MM.1S (cell line): Measurements from ENCODE around the gene STRN3.

ENCODE experiments used
- DNase-seq: peaks from one replicate; pipeline ENCODE4 v3.0.0-alpha.2; 2015
- H2AFZ ChIP-seq: fragments of 300-600 bp; sonication (generic); 2 replicates; pipeline ENCODE4 v1.6.0; 2016; ENCODE audit warnings: antibody characterized with exemption, low read length
- H3F3A ChIP-seq: fragments of 300-600 bp; sonication (generic); 2 replicates; pipeline ENCODE4 v1.6.1; 2016; ENCODE audit warnings: mild to moderate bottlenecking, antibody characterized with exemption, low read length, moderate library complexity, mixed read lengths; ENCODE audit not compliant: insufficient read depth
- H3K27ac ChIP-seq: fragments of 300-600 bp; sonication (generic); 2 replicates; pipeline ENCODE4 v1.5.1; 2016; ENCODE audit warnings: mild to moderate bottlenecking, low read length
- H3K27me3 ChIP-seq: fragments of 300-600 bp; sonication (generic); replicated peaks from 2 replicates; pipeline ENCODE4 v1.6.0; 2016; ENCODE audit warnings: low read length; ENCODE audit not compliant: insufficient read depth
- H3K36me3 ChIP-seq: fragments of 300-600 bp; sonication (generic); replicated peaks from 2 replicates; pipeline ENCODE4 v1.6.1; 2016; ENCODE audit warnings: mild to moderate bottlenecking, low read length, mixed read lengths; ENCODE audit not compliant: insufficient read depth
- H3K4me1 ChIP-seq: fragments of 300-600 bp; sonication (generic); 2 replicates; pipeline ENCODE4 v1.6.1; 2016; ENCODE audit warnings: low read length, mixed read lengths
- H3K4me2 ChIP-seq: fragments of 300-600 bp; sonication (generic); 2 replicates; pipeline ENCODE4 v1.6.0; 2016; ENCODE audit warnings: low read depth, low read length
- H3K4me3 ChIP-seq: fragments of 300-600 bp; sonication (generic); 2 replicates; pipeline ENCODE4 v1.5.1; 2016; ENCODE audit warnings: low read length, mixed read lengths
- H3K79me2 ChIP-seq: fragments of 300-600 bp; sonication (generic); 2 replicates; pipeline ENCODE4 v1.6.1; 2016; ENCODE audit warnings: mixed run types, low read length, mixed read lengths
- H3K9ac ChIP-seq: fragments of 300-600 bp; sonication (generic); 2 replicates; pipeline ENCODE4 v1.6.1; 2016; ENCODE audit warnings: low read length, mixed read lengths
- H3K9me2 ChIP-seq: fragments of 300-600 bp; sonication (generic); replicated peaks from 2 replicates; pipeline ENCODE4 v1.6.1; 2016; ENCODE audit warnings: mild to moderate bottlenecking, low read length, mixed read lengths; ENCODE audit not compliant: insufficient read depth
- H3K9me3 ChIP-seq: fragments of 300-600 bp; sonication (generic); replicated peaks from 2 replicates; pipeline ENCODE4 v1.6.1; 2016; ENCODE audit warnings: mild to moderate bottlenecking, low read length, mixed read lengths; ENCODE audit not compliant: insufficient read depth
- H4K20me1 ChIP-seq: fragments of 300-600 bp; sonication (generic); 2 replicates; pipeline ENCODE4 v1.6.1; 2016; ENCODE audit warnings: mild to moderate bottlenecking, low read length, moderate library complexity, mixed read lengths; ENCODE audit not compliant: insufficient read depth
- EZH2 ChIP-seq: fragments of 300-600 bp; sonication (generic); optimal IDR thresholded peaks from 2 replicates; pipeline ENCODE3; 2017; ENCODE audit warnings: low read depth, mild to moderate bottlenecking, antibody characterized with exemption, low read length, mixed read lengths
- EZH2phosphoT487 ChIP-seq: fragments of 300-600 bp; sonication (generic); IDR thresholded peaks from 2 replicates; pipeline ENCODE4 v1.6.1; 2018; ENCODE audit warnings: antibody characterized with exemption, low read length
- TF ChIP-seq, protein P1 (sequence below): fragments of 300-600 bp; sonication (generic); IDR thresholded peaks from 2 replicates; pipeline ENCODE4 v1.5.1; 2016; ENCODE audit warnings: antibody characterized with exemption, low read length, mixed read lengths

STRN3 gene

DNA sequence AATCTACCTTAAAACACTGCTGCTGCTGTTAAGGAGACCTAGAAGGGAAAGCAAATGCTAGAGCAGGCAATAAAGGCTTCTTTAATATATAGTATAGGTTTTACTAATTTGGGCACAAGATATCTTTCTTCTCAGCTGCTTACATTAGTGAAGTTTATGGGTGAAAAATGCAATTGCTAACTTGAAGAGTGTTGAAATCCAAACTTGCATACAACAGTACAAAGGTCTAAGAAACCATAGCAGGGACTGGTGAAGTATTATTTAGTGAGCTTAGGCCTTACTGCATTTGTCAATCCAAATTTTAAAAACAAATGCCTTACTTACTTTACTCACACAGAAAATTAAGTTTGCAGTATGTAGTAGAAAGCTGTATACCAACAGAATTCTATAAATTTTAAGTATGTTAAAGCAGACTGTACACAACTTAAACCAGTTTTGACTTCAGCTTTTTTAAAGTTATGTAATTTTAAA lies 2.1 kb downstream of the STRN3 start:
- Histone ChIP-seq H3K27me3 (no peaks in the 10 kb centered on the region), H4K20me1 (no peaks in the 10 kb centered on the region), H3K9me2 (no peaks in the 10 kb centered on the region), H3K9ac (no peak overlapping the region; the same call in 1 of the 2 replicates), H3K36me3 (no peaks in the 10 kb centered on the region), H3K4me1 (no peaks in the 10 kb centered on the region), H3F3A (peaks cover 12% of the 10 kb centered on the region), H2AFZ (no peak overlapping the region), H3K79me2 (peaks cover 54% of the 10 kb centered on the region), H3K9me3 (no peaks in the 10 kb centered on the region), H3K27ac (no peak overlapping the region), H3K4me3 (peak overlapping the region; percentile 80; the same call in 1 of the 2 replicates), H3K4me2 (peak overlapping the region; percentile 51; the same call in 1 of the 2 replicates)
- no peak for DNase-seq
- TF ChIP-seq EZH2phosphoT487 (no peak), EZH2 (no peak)
- TF ChIP-seq, protein P1, sequence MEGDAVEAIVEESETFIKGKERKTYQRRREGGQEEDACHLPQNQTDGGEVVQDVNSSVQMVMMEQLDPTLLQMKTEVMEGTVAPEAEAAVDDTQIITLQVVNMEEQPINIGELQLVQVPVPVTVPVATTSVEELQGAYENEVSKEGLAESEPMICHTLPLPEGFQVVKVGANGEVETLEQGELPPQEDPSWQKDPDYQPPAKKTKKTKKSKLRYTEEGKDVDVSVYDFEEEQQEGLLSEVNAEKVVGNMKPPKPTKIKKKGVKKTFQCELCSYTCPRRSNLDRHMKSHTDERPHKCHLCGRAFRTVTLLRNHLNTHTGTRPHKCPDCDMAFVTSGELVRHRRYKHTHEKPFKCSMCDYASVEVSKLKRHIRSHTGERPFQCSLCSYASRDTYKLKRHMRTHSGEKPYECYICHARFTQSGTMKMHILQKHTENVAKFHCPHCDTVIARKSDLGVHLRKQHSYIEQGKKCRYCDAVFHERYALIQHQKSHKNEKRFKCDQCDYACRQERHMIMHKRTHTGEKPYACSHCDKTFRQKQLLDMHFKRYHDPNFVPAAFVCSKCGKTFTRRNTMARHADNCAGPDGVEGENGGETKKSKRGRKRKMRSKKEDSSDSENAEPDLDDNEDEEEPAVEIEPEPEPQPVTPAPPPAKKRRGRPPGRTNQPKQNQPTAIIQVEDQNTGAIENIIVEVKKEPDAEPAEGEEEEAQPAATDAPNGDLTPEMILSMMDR = no peak

DNA sequence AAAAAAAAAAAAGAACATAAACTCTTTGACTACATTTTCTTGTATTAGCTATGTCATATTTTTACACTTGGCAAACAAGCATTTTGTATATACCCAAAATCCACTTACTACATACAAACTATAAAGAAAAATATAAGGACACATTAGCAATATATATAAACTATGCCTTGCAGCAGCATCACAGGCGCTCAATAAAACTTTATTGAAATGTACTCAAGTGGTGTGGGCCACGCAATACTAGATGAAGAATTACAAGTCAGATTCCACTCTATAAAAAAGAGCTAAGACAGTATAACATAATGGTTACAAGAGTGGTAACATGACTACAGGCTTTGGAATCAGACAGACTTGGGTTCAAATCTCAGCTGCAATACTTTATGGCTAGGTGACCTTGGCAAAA lies 3.8 kb downstream of the STRN3 start:
- TF ChIP-seq EZH2 (no peak), EZH2phosphoT487 (no peak)
- TF ChIP-seq, protein P1 = no peak
- no peak overlapping the region for H2AFZ ChIP-seq
- no peaks in the 10 kb centered on the region for H3K36me3 ChIP-seq
- peaks cover 61% of the 10 kb centered on the region for H3K79me2 ChIP-seq
- no peaks in the 10 kb centered on the region for H3K27me3 ChIP-seq
- peaks cover 9% of the 10 kb centered on the region for H3F3A ChIP-seq
- H3K9me3 ChIP-seq = no peaks in the 10 kb centered on the region
- no peak overlapping the region for H3K9ac ChIP-seq
- H3K4me2 ChIP-seq = no peak overlapping the region
- no peak overlapping the region for H3K27ac ChIP-seq
- no peak overlapping the region for H3K4me3 ChIP-seq
- no peak for DNase-seq
- H3K9me2 ChIP-seq = no peaks in the 10 kb centered on the region
- no peaks in the 10 kb centered on the region for H4K20me1 ChIP-seq
- H3K4me1 ChIP-seq = no peaks in the 10 kb centered on the region

DNA sequence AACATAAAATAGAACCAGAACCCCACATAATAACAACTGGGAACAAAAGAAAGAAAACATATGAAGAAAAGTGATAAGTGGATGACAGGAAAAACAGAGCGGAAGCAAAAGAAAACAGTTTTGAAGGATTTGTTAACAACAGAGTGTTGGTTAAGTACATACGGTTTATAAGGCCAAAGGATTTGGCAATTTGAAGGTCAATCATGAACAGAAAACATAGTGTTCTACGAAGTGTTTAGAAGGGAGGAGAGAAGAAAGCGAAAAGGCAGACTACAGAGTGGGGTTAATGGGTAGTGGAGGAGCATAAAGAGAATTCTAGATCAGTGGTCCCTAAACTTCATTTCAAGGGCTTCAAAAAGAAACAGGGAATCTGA lies 4.6 kb downstream of the STRN3 start:
- no peak for DNase-seq
- Histone ChIP-seq H3K9me3 (no peaks in the 10 kb centered on the region), H3K79me2 (peaks cover 61% of the 10 kb centered on the region), H3K36me3 (no peaks in the 10 kb centered on the region), H3K4me1 (no peaks in the 10 kb centered on the region), H3K4me3 (no peak overlapping the region), H3K9ac (no peak overlapping the region), H3F3A (peaks cover under 1% of the 10 kb centered on the region; the same call in 1 of the 2 replicates), H3K4me2 (no peak overlapping the region), H2AFZ (no peak overlapping the region), H3K9me2 (no peaks in the 10 kb centered on the region), H4K20me1 (no peaks in the 10 kb centered on the region), H3K27me3 (no peaks in the 10 kb centered on the region), H3K27ac (no peak overlapping the region)
- no peak for TF ChIP-seq EZH2
- TF ChIP-seq, protein P1 = no peak
- TF ChIP-seq EZH2phosphoT487 = no peak
